WERI-Rb-1 (cell line): ENCODE data around the gene PRR14L.

Source experiments
- DNase-seq: peaks from one replicate; pipeline ENCODE4 v3.0.0-alpha.2; 2020
- H3K27ac ChIP-seq: fragments of 250-450 bp; sonication (Bioruptor Pico); 2 replicates; pipeline ENCODE4 v1.5.1; 2020; ENCODE audit warnings: mild to moderate bottlenecking, moderate library complexity
- H3K27me3 ChIP-seq: fragments of 250-450 bp; sonication (Bioruptor Pico); 2 replicates; pipeline ENCODE4 v1.5.1; 2021; ENCODE audit warnings: mild to moderate bottlenecking, low read depth, moderate library complexity; ENCODE audit not compliant: insufficient read depth, severe bottlenecking
- H3K36me3 ChIP-seq: fragments of 250-450 bp; sonication (Bioruptor Pico); 2 replicates; pipeline ENCODE4 v1.5.1; 2020; ENCODE audit warnings: mild to moderate bottlenecking, moderate library complexity
- H3K4me3 ChIP-seq: 2 replicates; pipeline ENCODE4 v1.5.1; 2011; ENCODE audit warnings: low read depth, mild to moderate bottlenecking, control low read depth, low read length
- H3K9me3 ChIP-seq: fragments of 250-450 bp; sonication (Bioruptor Pico); 2 replicates; pipeline ENCODE4 v1.5.1; 2021; ENCODE audit warnings: mild to moderate bottlenecking, moderate library complexity; ENCODE audit not compliant: severe bottlenecking
- TF ChIP-seq, protein P1 (sequence below): IDR thresholded peaks from 2 replicates; pipeline ENCODE4 v1.5.1; 2011; ENCODE audit warnings: low read depth, mild to moderate bottlenecking, control low read depth, inconsistent platforms, low read length

Gene PRR14L

DNA sequence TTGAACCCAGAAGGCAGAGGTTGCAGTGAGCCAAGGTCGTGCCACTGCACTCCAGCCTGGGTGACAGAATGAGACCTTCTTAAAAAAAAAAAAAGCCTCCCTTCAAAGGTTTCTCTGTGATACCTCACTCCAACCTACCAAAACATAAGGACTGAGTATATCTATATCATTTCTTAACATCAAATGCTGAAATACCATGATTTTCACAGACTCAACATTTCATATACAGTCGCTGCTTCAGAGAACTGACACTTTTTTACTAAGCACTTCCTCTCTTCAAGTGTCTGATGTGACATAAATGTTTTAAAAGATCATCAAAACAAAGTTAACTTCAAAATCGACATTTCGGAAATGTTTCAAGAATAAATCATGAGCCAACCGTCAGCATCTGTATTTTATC is 12.0 kb downstream of the PRR14L start:
- no peak overlapping the region for H3K4me3 ChIP-seq
- H3K27me3 ChIP-seq, result no peaks in the 10 kb centered on the region
- H3K9me3 ChIP-seq, result no peaks in the 10 kb centered on the region
- TF ChIP-seq, protein P1, sequence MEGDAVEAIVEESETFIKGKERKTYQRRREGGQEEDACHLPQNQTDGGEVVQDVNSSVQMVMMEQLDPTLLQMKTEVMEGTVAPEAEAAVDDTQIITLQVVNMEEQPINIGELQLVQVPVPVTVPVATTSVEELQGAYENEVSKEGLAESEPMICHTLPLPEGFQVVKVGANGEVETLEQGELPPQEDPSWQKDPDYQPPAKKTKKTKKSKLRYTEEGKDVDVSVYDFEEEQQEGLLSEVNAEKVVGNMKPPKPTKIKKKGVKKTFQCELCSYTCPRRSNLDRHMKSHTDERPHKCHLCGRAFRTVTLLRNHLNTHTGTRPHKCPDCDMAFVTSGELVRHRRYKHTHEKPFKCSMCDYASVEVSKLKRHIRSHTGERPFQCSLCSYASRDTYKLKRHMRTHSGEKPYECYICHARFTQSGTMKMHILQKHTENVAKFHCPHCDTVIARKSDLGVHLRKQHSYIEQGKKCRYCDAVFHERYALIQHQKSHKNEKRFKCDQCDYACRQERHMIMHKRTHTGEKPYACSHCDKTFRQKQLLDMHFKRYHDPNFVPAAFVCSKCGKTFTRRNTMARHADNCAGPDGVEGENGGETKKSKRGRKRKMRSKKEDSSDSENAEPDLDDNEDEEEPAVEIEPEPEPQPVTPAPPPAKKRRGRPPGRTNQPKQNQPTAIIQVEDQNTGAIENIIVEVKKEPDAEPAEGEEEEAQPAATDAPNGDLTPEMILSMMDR, result no peak
- no peak overlapping the region for H3K27ac ChIP-seq
- DNase-seq, result no peak
- peaks cover 12% of the 10 kb centered on the region for H3K36me3 ChIP-seq

GRCh38 chr22:31736458-31736857 is 13.5 kb downstream of the PRR14L start:
- TF ChIP-seq, protein P1, result no peak
- no peak for DNase-seq
- no peak overlapping the region for H3K27ac ChIP-seq
- no peaks in the 10 kb centered on the region for H3K9me3 ChIP-seq
- H3K36me3 ChIP-seq, result peaks cover 6% of the 10 kb centered on the region
- no peaks in the 10 kb centered on the region for H3K27me3 ChIP-seq
- no peak overlapping the region for H3K4me3 ChIP-seq

DNA sequence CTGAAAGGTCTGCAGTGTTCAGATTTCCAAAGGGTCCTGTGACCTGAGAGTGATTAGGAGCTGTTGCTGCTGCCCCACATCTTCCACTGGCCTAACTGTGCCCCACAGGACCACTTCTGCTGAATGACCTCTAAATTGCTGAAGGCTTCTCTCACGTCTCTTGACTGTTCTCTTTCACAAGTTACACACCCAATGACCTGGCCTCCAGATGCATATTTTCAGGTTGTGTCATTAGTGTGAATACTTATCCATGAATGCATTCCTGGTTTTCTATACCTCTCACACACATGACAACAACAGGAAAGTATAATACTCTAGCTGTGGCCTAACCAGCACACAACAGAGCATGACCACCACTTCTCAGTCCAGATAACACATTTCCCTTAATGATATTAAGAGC is 15.4 kb downstream of the PRR14L start:
- Histone ChIP-seq H3K27me3 (no peaks in the 10 kb centered on the region), H3K27ac (no peak overlapping the region), H3K4me3 (no peak overlapping the region), H3K9me3 (no peaks in the 10 kb centered on the region), H3K36me3 (peaks cover 6% of the 10 kb centered on the region)
- DNase-seq, result no peak
- TF ChIP-seq, protein P1, result no peak

DNA sequence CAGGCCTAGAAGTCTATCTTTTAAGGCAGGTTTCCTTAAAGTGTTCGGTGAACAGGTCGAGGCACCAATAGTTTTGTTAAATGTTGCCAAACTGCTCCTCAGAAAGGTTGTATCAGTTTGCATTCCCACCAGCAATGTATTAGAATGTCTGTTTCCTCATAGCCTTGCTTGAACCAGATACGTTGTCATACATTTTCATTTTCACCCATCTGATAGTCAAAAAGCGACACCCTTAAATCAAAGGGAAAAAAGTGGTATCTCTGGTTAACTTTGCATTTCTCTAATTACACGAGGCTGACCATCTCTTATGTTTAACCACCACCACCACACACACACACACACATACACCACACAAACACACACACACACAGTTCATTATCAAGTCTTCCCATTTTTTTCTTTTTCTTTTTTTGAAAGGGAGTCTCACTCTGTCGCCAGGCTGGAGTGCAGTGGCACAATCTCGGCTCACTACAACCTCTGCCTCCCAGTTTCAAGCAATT is 16.3 kb downstream of the PRR14L start:
- H3K27me3 ChIP-seq, result no peaks in the 10 kb centered on the region
- no peaks in the 10 kb centered on the region for H3K9me3 ChIP-seq
- no peak overlapping the region for H3K4me3 ChIP-seq
- H3K27ac ChIP-seq, result no peak overlapping the region
- TF ChIP-seq, protein P1, result no peak
- no peak for DNase-seq
- H3K36me3 ChIP-seq, result peaks cover 6% of the 10 kb centered on the region

DNA sequence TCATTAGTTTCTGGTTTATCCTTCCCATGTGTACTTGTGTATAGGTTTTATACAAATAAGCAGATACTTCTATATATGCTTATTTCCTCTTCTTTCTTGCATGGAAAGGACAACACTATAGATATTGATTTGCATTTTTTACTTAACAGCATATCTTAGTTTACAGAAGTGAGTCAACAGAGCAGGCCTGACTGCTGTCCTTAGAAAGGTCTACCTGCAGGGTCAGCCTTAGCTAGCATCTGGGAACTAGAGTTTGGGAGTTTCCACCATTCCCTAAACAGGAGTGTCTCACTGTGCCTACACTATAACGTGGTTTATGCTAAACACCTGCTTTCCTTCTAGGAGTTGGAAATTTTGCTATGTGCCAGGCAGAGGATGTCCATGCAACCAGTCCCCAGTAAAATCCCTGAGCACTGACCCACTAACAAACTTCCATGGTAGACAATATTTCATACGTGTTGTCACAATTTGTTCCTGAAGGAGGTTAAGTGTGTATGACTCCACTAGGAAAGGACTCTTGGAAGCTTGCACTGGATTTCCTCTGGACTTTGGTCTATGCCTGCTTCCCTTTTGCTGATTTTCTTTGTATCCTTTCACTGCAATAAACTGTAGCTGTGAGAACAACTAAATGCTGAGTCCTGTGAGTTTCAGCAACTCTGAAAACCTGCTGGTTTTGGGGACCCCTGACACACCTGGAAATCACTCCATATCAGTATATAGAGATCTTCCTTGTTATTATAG is 17.7 kb downstream of the PRR14L start:
- no peak for DNase-seq
- Histone ChIP-seq H3K9me3 (no peaks in the 10 kb centered on the region), H3K36me3 (no peaks in the 10 kb centered on the region; the same call in 1 of the 2 replicates), H3K27me3 (no peaks in the 10 kb centered on the region), H3K27ac (no peak overlapping the region), H3K4me3 (no peak overlapping the region)
- TF ChIP-seq, protein P1, result no peak

- no peak for DNase-seq
- Histone ChIP-seq H3K36me3 (peaks cover 6% of the 10 kb centered on the region), H3K9me3 (no peaks in the 10 kb centered on the region), H3K27ac (no peak overlapping the region), H3K4me3 (no peak overlapping the region), H3K27me3 (no peaks in the 10 kb centered on the region)
- TF ChIP-seq, protein P1, result peak; percentile 37; the same call in 1 of the 2 replicates
Observed at GRCh38 chr22:31730344-31730711, 19.6 kb downstream of the PRR14L start.
